Measurements from ENCODE around the gene AKAP10. TPM values are rescaled to one million over a fixed set of nuclear protein-coding genes. Genes with fewer than 3 reads are reported as not detected.

The AKAP10 gene
- total RNA-seq, 1 experiment from 2014 or later: 52.7 TPM

Other genes with a start within 250 kb of the AKAP10 start
- 1,620 and 1,906 TPM in 2 replicates for gene ALDH3A1, start 229.5 kb downstream of the AKAP10 start, total RNA-seq (2021)
- 8.7 and 9.7 TPM in 2 replicates for gene ULK2, start 109.9 kb downstream of the AKAP10 start, total RNA-seq (2021)
- 128 and 152 TPM in 2 replicates for gene SPECC1, start 31.5 kb upstream of the AKAP10 start, total RNA-seq (2021)